GM11168 (cell line): ENCODE measurements around the gene FGB.
"Not testable (repeated sequence)": the region's sequence is repeated elsewhere in the genome, so short reads cannot be mapped to it uniquely, and the experiment has no call there.

ENCODE experiments used
- in situ Hi-C: fragments of 300-500 bp; cut with MboI; formaldehyde crosslinking; loops from one replicate; pipeline ENCODE4 v1.12.0; 2022; ENCODE audit warnings: low sequenced_read_pairs; ENCODE audit not compliant: unreplicated experiment

The FGB gene

GRCh38 chr4:154591890-154592289 lies 29.1 kb downstream of the FGB start:
- in situ Hi-C loops: no loop called here

GRCh38 chr4:154593868-154594267 lies 31.1 kb downstream of the FGB start:
- in situ Hi-C loops: no loop called here

GRCh38 chr4:154594343-154594742 lies 31.5 kb downstream of the FGB start:
- in situ Hi-C loops: not testable (repeated sequence)

- in situ Hi-C loops: no loop called here
Measured at GRCh38 chr4:154595807-154596206, 33.0 kb downstream of the FGB start.

- in situ Hi-C loops: not testable (repeated sequence)
Measured at GRCh38 chr4:154597281-154597680, 34.5 kb downstream of the FGB start.

GRCh38 chr4:154597798-154598774 lies 35.3 kb downstream of the FGB start:
- in situ Hi-C loops: no loop called here

GRCh38 chr4:154602404-154603020 lies 39.7 kb downstream of the FGB start:
- in situ Hi-C loops: no loop called here

GRCh38 chr4:154603033-154603943 lies 40.5 kb downstream of the FGB start:
- in situ Hi-C loops: no loop called here

GRCh38 chr4:154604696-154605200 lies 41.9 kb downstream of the FGB start:
- in situ Hi-C loops: no loop called here

GRCh38 chr4:154606728-154607723 lies 44.2 kb downstream of the FGB start:
- in situ Hi-C loops: no loop called here

- in situ Hi-C loops: no loop called here
Measured at GRCh38 chr4:154608361-154609252, 45.8 kb downstream of the FGB start.

GRCh38 chr4:154609532-154609931 lies 46.7 kb downstream of the FGB start:
- in situ Hi-C loops: no loop called here

GRCh38 chr4:154610582-154610981 lies 47.8 kb downstream of the FGB start:
- in situ Hi-C loops: no loop called here

GRCh38 chr4:154611833-154612232 lies 49.0 kb downstream of the FGB start:
- in situ Hi-C loops: no loop called here

GRCh38 chr4:154612472-154613414 lies 49.9 kb downstream of the FGB start, which contains the start of gene FGG:
TSS of gene FGG (minus strand) at chr4:154612656. CDS start at chr4:154612609, 47 bp downstream.
- in situ Hi-C loops: no loop called here

- in situ Hi-C loops: no loop called here
Measured at GRCh38 chr4:154614306-154614705, 51.5 kb downstream of the FGB start.

- in situ Hi-C loops: loop anchor here (5.0 kb wide), 1 partner anchor 63 kb away; the partner anchor contains the start of gene PLRG1
Measured at GRCh38 chr4:154615211-154615610, 52.4 kb downstream of the FGB start.
